ENCODE data around the gene AP1M1. TPM values are rescaled to one million over a fixed set of nuclear protein-coding genes. Genes with fewer than 3 reads are reported as not detected.

The AP1M1 gene
- total RNA-seq, 1 experiment from 2014 or later, result 52.8 TPM

DNA sequence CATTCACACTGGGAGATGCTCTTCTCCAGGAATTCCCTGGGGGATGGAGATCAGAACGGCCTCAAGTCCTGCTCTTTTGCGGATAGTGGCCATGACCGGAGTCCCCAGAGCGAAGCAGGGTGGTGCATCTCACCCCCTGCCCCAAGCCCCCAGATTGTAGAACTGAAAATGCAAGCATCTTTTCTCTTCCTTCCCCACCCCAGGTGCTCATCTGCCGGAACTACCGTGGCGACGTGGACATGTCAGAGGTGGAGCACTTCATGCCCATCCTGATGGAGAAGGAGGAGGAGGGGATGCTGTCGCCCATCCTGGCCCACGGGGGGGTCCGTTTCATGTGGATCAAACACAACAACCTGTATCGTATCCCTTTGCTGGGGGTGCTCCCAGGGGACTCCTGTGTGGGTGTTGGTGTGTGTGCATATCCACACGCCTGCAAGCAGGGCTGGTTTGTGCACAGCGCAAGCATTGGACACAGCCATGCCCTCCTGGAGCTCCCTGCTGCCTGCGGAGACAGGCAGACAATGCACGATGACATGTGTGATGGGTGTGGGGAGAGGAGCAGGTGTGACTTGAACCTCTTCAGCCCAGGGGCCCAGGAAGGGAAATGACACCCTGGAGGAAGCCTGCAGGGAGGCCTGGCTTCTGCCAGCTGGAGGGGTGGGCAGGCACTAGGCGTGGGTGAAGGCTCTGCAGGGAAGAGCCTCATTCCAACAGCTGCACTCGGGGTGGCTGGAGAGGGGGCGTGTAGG lies 5.7 kb downstream of the AP1M1 start:
- no TSS peak for BruUV-seq (replicated peaks)
- TF ChIP-seq, protein P1, sequence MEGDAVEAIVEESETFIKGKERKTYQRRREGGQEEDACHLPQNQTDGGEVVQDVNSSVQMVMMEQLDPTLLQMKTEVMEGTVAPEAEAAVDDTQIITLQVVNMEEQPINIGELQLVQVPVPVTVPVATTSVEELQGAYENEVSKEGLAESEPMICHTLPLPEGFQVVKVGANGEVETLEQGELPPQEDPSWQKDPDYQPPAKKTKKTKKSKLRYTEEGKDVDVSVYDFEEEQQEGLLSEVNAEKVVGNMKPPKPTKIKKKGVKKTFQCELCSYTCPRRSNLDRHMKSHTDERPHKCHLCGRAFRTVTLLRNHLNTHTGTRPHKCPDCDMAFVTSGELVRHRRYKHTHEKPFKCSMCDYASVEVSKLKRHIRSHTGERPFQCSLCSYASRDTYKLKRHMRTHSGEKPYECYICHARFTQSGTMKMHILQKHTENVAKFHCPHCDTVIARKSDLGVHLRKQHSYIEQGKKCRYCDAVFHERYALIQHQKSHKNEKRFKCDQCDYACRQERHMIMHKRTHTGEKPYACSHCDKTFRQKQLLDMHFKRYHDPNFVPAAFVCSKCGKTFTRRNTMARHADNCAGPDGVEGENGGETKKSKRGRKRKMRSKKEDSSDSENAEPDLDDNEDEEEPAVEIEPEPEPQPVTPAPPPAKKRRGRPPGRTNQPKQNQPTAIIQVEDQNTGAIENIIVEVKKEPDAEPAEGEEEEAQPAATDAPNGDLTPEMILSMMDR (conservative IDR thresholded peaks at IDR 0.05), result no peak
- TF ChIP-seq EZH2 (IDR thresholded peaks at IDR 0.05; ENCODE audit: low read depth), result no peak
- no peaks in the 10 kb centered on the region for H3K9me3 ChIP-seq (ENCODE audit: insufficient read depth, low read depth)
- ChIA-PET CTCF (no interaction called here), POLR2A (ENCODE audit: unreplicated experiment) (no interaction called here)
- no peaks in the 10 kb centered on the region; the same call in 1 of the 2 replicates for H3K36me3 ChIP-seq (ENCODE audit: low read depth)
- intact Hi-C loops (cut with micrococcal nuclease; ENCODE audit: unreplicated experiment), result no loop called here
- no peak overlapping the region for H3K4me3 ChIP-seq
- H3K9me2 ChIP-seq (ENCODE audit: insufficient read depth), result no peaks in the 10 kb centered on the region
- DNase-seq, result no peak
- H3F3A ChIP-seq (ENCODE audit: insufficient read depth, low read depth), result no peaks in the 10 kb centered on the region; the same call in 1 of the 2 replicates
- H3K4me1 ChIP-seq (replicated peaks; ENCODE audit: insufficient read depth), result peaks cover 7% of the 10 kb centered on the region
- no peak overlapping the region for H2AFZ ChIP-seq
- no peak overlapping the region for H3K27ac ChIP-seq
- H4K20me1 ChIP-seq (ENCODE audit: insufficient read depth), result 0 out of 2 replicates have a peak, but pooled peaks cover 7% of the 10 kb centered on the region
- H3K27me3 ChIP-seq (ENCODE audit: insufficient read depth, low read depth), result no peaks in the 10 kb centered on the region
- peaks cover 16% of the 10 kb centered on the region for H3K79me2 ChIP-seq (ENCODE audit: low read depth)
- no peak overlapping the region for H3K4me2 ChIP-seq

DNA sequence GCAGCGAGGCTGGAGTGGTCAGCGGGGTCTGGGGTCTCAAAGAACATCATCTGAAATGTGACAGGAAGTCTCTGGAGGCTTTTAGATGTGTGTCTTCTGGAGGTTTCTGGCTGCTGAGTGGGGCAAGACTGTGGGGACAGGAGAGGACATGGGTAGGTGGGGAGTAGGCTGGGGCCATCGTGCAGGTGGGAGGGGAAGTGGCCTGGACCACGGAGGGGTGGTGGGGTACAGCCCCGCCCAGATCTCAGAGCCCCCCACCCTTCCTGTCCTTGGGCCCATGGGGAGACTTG lies 6.2 kb downstream of the AP1M1 start:
- no peak for TF ChIP-seq EZH2 (IDR thresholded peaks at IDR 0.05; ENCODE audit: low read depth)
- TF ChIP-seq, protein P1 (conservative IDR thresholded peaks at IDR 0.05), result no peak
- Histone ChIP-seq H3K4me2 (no peak overlapping the region), H4K20me1 (ENCODE audit: insufficient read depth) (0 out of 2 replicates have a peak, but pooled peaks cover 7% of the 10 kb centered on the region), H3K9me2 (ENCODE audit: insufficient read depth) (no peaks in the 10 kb centered on the region), H3K9me3 (ENCODE audit: insufficient read depth, low read depth) (no peaks in the 10 kb centered on the region), H3K27ac (no peak overlapping the region), H3K79me2 (ENCODE audit: low read depth) (peaks cover 10% of the 10 kb centered on the region), H2AFZ (no peak overlapping the region), H3K4me1 (replicated peaks; ENCODE audit: insufficient read depth) (peaks cover 2% of the 10 kb centered on the region), H3K36me3 (ENCODE audit: low read depth) (no peaks in the 10 kb centered on the region; the same call in 1 of the 2 replicates), H3F3A (ENCODE audit: insufficient read depth, low read depth) (no peaks in the 10 kb centered on the region; the same call in 1 of the 2 replicates), H3K27me3 (ENCODE audit: insufficient read depth, low read depth) (no peaks in the 10 kb centered on the region), H3K4me3 (no peak overlapping the region)
- BruUV-seq (replicated peaks), result no TSS peak
- intact Hi-C loops (cut with micrococcal nuclease; ENCODE audit: unreplicated experiment), result no loop called here
- no peak for DNase-seq
- ChIA-PET POLR2A (ENCODE audit: unreplicated experiment) (no interaction called here), CTCF (no interaction called here)

DNA sequence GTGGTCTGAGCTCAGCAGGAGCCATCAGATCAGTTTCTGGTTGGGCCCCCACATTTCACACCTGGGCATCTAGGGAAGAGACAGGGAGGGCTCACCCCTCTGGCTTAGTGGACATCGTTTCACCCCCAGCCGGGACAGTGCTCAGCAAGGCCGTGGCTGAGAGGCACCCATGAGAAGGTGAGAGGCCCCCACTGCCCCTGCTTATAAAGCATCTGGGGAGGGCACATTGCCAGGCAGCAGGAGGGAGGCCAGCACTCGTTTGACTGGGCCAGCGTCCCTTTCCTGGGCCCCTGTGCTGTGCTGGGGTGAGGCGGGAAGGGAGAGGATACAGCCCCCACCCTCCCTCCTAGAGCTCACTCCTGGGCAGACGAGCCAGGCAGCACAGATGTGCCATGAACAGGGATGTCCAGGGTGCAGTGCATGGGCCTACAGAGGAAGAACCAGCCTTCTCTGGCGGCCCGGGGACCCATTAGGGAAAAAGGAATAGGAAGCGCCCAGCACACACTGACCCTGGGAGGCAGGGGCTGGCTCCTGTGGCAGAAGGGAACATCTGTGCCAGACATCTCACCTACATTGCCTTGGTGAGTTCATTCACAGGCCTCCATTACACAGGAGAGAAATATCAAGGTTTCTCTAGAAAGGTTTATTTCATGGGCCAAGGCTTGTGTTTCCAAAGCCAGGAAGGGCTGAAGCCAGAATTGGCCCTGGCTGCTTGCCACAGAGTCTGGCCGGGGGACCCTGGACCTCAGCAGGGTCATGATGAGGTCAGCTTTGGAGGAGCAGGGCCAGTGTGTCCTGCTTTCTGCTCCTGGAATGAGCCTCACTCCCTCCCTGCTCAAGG lies 7.7 kb downstream of the AP1M1 start:
- no peak for TF ChIP-seq EZH2 (IDR thresholded peaks at IDR 0.05; ENCODE audit: low read depth)
- TF ChIP-seq, protein P1 (conservative IDR thresholded peaks at IDR 0.05), result no peak
- Histone ChIP-seq H2AFZ (no peak overlapping the region), H3F3A (ENCODE audit: insufficient read depth, low read depth) (no peaks in the 10 kb centered on the region), H3K4me3 (no peak overlapping the region), H4K20me1 (ENCODE audit: insufficient read depth) (0 out of 2 replicates have a peak, but pooled peaks cover 3% of the 10 kb centered on the region), H3K36me3 (ENCODE audit: low read depth) (no peaks in the 10 kb centered on the region; the same call in 1 of the 2 replicates), H3K27ac (no peak overlapping the region), H3K9me2 (ENCODE audit: insufficient read depth) (no peaks in the 10 kb centered on the region), H3K4me1 (replicated peaks; ENCODE audit: insufficient read depth) (no peaks in the 10 kb centered on the region), H3K27me3 (ENCODE audit: insufficient read depth, low read depth) (no peaks in the 10 kb centered on the region), H3K4me2 (no peak overlapping the region), H3K9me3 (ENCODE audit: insufficient read depth, low read depth) (no peaks in the 10 kb centered on the region), H3K79me2 (ENCODE audit: low read depth) (no peaks in the 10 kb centered on the region)
- intact Hi-C loops (cut with micrococcal nuclease; ENCODE audit: unreplicated experiment), result no loop called here
- no TSS peak for BruUV-seq (replicated peaks)
- ChIA-PET POLR2A (ENCODE audit: unreplicated experiment) (no interaction called here), CTCF (no interaction called here)
- DNase-seq, result no peak

All from PC-9 (cell line).